Chondrocyte (in vitro differentiated cells): ENCODE data around the gene ZBTB34. TPM values are rescaled to one million over a fixed set of nuclear protein-coding genes. Genes with fewer than 3 reads are reported as not detected.

ENCODE experiments used
- DNase-seq: peaks from one replicate; pipeline ENCODE4 v3.0.0; 2021; ENCODE audit warnings: mixed read lengths, low spot score
- H3K27ac Mint-ChIP-seq: one replicate; pipeline ENCODE4 v1.8.0; 2021; ENCODE audit warnings: mild to moderate bottlenecking, moderate library complexity, mixed read lengths; ENCODE audit not compliant: unreplicated experiment
- H3K27me3 Mint-ChIP-seq: 2 replicates; pipeline ENCODE4 v1.8.0; 2021; ENCODE audit warnings: low read depth, mixed read lengths
- H3K36me3 Mint-ChIP-seq: 2 replicates; pipeline ENCODE4 v1.8.0; 2021; ENCODE audit warnings: low read depth, mixed read lengths
- H3K4me1 Mint-ChIP-seq: 2 replicates; pipeline ENCODE4 v1.8.0; 2021; ENCODE audit warnings: low read depth, mild to moderate bottlenecking, mixed read lengths
- H3K4me3 Mint-ChIP-seq: one replicate; pipeline ENCODE4 v1.8.0; 2021; ENCODE audit warnings: mild to moderate bottlenecking, moderate library complexity, mixed read lengths; ENCODE audit not compliant: unreplicated experiment
- H3K9me3 Mint-ChIP-seq: 2 replicates; pipeline ENCODE4 v1.8.0; 2021; ENCODE audit warnings: low read depth, mixed read lengths
- total RNA-seq: library from RNA; stranded (reverse); gene quantifications from 3 replicates; pipeline ENCODE4 v1.2.1, GENCODE V29; 2021
- TF ChIP-seq, protein P1 (sequence below): fragments of 200-600 bp; sonication (generic); IDR thresholded peaks from 2 replicates; pipeline ENCODE4 v1.5.0; 2021; ENCODE audit warnings: antibody characterized with exemption, mild to moderate bottlenecking, moderate library complexity

ZBTB34 gene
- total RNA-seq, 1 donor from 2014 or later, result 16.2 TPM

DNA sequence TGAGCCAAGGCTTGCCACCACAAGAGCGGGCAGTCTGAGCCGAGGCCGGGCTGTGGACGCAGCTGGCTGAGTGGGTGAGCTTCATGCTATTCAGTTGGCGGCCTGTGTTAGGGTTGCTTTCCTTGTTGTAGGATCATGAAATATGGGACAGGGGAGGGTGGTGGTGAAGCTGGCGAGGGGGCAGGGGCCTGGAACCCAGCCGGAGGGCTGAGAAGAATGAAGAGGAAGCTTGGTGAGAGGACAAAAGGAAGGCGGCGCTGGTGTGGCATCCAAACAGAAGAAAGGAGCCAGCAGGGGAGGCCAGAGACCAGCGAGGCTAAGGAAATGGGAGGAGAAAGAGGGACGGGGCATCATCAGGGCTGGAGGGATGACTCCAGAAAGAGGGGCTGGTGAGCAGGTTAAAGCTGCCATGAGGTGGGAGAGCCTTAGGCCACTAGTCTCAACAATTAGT, 72.5 kb downstream of the ZBTB34 start:
- no peaks in the 10 kb centered on the region for H3K27me3 Mint-ChIP-seq
- no peaks in the 10 kb centered on the region for H3K4me1 Mint-ChIP-seq
- TF ChIP-seq, protein P1, sequence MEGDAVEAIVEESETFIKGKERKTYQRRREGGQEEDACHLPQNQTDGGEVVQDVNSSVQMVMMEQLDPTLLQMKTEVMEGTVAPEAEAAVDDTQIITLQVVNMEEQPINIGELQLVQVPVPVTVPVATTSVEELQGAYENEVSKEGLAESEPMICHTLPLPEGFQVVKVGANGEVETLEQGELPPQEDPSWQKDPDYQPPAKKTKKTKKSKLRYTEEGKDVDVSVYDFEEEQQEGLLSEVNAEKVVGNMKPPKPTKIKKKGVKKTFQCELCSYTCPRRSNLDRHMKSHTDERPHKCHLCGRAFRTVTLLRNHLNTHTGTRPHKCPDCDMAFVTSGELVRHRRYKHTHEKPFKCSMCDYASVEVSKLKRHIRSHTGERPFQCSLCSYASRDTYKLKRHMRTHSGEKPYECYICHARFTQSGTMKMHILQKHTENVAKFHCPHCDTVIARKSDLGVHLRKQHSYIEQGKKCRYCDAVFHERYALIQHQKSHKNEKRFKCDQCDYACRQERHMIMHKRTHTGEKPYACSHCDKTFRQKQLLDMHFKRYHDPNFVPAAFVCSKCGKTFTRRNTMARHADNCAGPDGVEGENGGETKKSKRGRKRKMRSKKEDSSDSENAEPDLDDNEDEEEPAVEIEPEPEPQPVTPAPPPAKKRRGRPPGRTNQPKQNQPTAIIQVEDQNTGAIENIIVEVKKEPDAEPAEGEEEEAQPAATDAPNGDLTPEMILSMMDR, result no peak
- H3K27ac Mint-ChIP-seq, result no peak overlapping the region
- no peak overlapping the region for H3K4me3 Mint-ChIP-seq
- H3K36me3 Mint-ChIP-seq, result no peaks in the 10 kb centered on the region
- H3K9me3 Mint-ChIP-seq, result no peaks in the 10 kb centered on the region
- DNase-seq, result no peak

DNA sequence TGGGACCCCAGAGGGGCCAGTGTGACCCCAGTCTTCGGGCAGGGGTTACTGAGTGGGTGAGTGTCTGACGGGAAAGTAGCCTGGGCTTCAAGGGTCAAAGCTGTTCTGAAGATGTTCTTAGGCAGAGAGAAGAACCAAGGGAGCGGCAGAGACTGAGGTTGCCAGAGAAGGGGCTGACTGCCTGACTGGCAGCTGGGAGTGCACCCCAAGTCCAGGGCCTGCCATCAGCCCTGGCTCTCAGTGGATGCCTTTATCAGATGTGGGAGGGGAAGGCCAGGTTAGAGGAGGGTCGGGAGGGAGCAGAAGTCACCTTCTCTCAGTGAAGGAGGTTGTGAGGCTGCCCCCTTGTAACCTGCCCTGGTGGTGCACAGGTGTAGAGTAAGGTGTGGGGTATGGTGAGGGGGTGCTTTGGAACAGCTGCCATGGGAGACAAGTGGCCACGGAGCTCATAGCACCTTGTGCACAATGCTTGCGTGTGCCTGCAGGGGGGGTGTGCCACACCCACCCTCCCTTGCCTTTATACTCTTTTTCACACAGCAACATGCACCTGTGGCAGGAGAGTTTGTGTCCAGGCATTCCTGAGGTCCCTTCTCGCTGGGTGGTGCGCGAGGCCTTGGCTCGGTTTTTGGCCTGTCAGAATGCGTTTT, 73.0 kb downstream of the ZBTB34 start:
- H3K36me3 Mint-ChIP-seq, result no peaks in the 10 kb centered on the region
- H3K27me3 Mint-ChIP-seq, result no peaks in the 10 kb centered on the region
- H3K27ac Mint-ChIP-seq, result no peak overlapping the region
- no peaks in the 10 kb centered on the region for H3K4me1 Mint-ChIP-seq
- no peaks in the 10 kb centered on the region for H3K9me3 Mint-ChIP-seq
- TF ChIP-seq, protein P1, result no peak
- no peak for DNase-seq
- H3K4me3 Mint-ChIP-seq, result no peak overlapping the region

DNA sequence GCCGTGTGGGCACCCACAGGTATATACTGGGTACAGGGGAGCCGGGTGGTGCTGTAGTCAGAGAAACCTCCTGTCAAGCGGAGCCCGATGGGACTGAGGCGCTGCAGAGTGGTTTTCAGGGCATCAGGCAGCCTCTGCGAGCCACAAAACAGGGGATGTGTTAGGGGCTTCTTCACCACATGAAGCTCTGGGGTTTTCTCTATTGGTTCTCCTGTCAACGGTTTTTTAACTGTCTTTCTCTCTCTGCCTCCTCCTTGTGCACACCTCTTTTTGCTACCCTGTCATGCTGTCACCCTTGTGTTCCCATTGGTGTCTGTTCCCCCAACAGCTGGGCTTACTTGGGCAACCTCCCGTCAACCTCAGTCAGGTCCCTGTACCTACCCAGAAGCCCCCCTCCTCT, 74.0 kb downstream of the ZBTB34 start:
- Mint-ChIP-seq H3K4me1 (no peaks in the 10 kb centered on the region), H3K4me3 (no peak overlapping the region), H3K36me3 (no peaks in the 10 kb centered on the region), H3K27ac (no peak overlapping the region), H3K9me3 (no peaks in the 10 kb centered on the region), H3K27me3 (no peaks in the 10 kb centered on the region)
- TF ChIP-seq, protein P1, result no peak
- no peak for DNase-seq

Other genes starting within 250 kb of the ZBTB34 start
- gene LMX1B, start 246.7 kb upstream of the ZBTB34 start, total RNA-seq, result 0.17 TPM in 1 of 3 replicates, not detected in the others
- gene ZBTB43, start 55.6 kb upstream of the ZBTB34 start, total RNA-seq, result 15.6 to 18.8 TPM (median 17.7 TPM) in 3 replicates
- gene RALGPS1, start 54.1 kb downstream of the ZBTB34 start, total RNA-seq, result 6.8 to 9.0 TPM (median 8.1 TPM) in 3 replicates